Aorta (tissue), 5 donors: ENCODE data around the gene MUSK. TPM values are rescaled to one million over a fixed set of nuclear protein-coding genes. Genes with fewer than 3 reads are reported as not detected.

Experiments
- ATAC-seq: fragments of 200-7000 bp; cut with Tn5 transposase; one replicate; pipeline ENCODE4 v1.9.1; 2022; ENCODE audit warnings: moderate library complexity; ENCODE audit not compliant: low FRiP score
- DNase-seq, 2 donors: peaks; one replicate each; pipeline ENCODE4 v3.0.0-alpha.2; 2020
- H3K27ac ChIP-seq, 2 donors: one replicate each; pipeline ENCODE4 v1.5.1; 2013; ENCODE audit warnings: low read length in 2 of 2, mild to moderate bottlenecking in 2 of 2, moderate library complexity in 2 of 2, control low read depth in 1 of 2, inconsistent platforms in 1 of 2, low read depth in 1 of 2
- H3K27me3 ChIP-seq, 2 donors: one replicate each; pipeline ENCODE4 v1.6.1; 2013; ENCODE audit warnings: control low read depth in 1 of 2, low read length in 1 of 2, mild to moderate bottlenecking in 1 of 2, moderate library complexity in 1 of 2; ENCODE audit not compliant: insufficient read depth in 2 of 2, control insufficient read depth in 1 of 2
- H3K36me3 ChIP-seq, 2 donors: one replicate each; pipeline ENCODE4 v1.6.1; 2013; ENCODE audit warnings: control low read depth in 1 of 2, low read length in 1 of 2, mild to moderate bottlenecking in 1 of 2; ENCODE audit not compliant: insufficient read depth in 2 of 2, control insufficient read depth in 1 of 2
- H3K4me1 ChIP-seq, 2 donors: one replicate each; pipeline ENCODE4 v1.6.1; 2013; ENCODE audit warnings: low read length in 2 of 2, control low read depth in 1 of 2, mild to moderate bottlenecking in 1 of 2, moderate library complexity in 1 of 2; ENCODE audit not compliant: insufficient read depth in 2 of 2, control insufficient read depth in 1 of 2
- H3K4me3 ChIP-seq, 2 donors: one replicate each; pipeline ENCODE4 v1.5.1; 2013; ENCODE audit warnings: low read length in 2 of 2, control low read depth in 1 of 2, mild to moderate bottlenecking in 1 of 2
- H3K9me3 ChIP-seq: one replicate; pipeline ENCODE4 v1.6.1; 2013; ENCODE audit warnings: mild to moderate bottlenecking, low read length; ENCODE audit not compliant: control insufficient read depth
- WGBS, 2 donors: extraction: QIAGEN DNeasy Blood & Tissue Kit; methylation state at CpG; one replicate each; pipeline ENCODE4 v1.1.7; 2013; 5-methylcytosine and 5-hydroxymethylcytosine counted together
- intact Hi-C, 2 donors: fragments of 100-400 bp; cut with DNase I; formaldehyde crosslinking; loops; one replicate each; pipeline versions ENCODE4 v1.14.2 to v1.15.0; 2022
- polyA plus RNA-seq, 2 donors: library from polyadenylated mRNA; stranded (reverse); fragments of 200-250 nt; gene quantifications; one replicate each; pipeline ENCODE4 v1.2.3, GENCODE V29; 2013
- total RNA-seq, 2 donors: library from RNA; stranded (reverse); fragmentation: NEBNext Ultra II Directional; extraction: Animal tissue kit (Norgen Biotek cat#: 25700); gene quantifications; one replicate each; pipeline ENCODE4 v1.2.1, GENCODE V29; 2021
- donor health status: healthy with polysubstance abuse.
- donor health status: Bipolar disorder and iron deficiency.
- donor health status: DM: no; HTN: no; CAD: no.
- donor health status: DM: no; HTN: no; CAD: no.
- donor health status: DM: yes; HTN: yes; CAD: no.

The MUSK gene
- total and polyA plus RNA-seq, 4 donors: 0.31 to 1.7 (median 1.6) TPM; not detected in 1

GRCh38 chr9:110797611-110798010 lies 129.0 kb downstream of the MUSK start:
- Histone ChIP-seq H3K36me3 (no peaks in the 10 kb centered on the region), H3K9me3 (no peaks in the 10 kb centered on the region), H3K27ac (no peak overlapping the region), H3K27me3 (no peaks in the 10 kb centered on the region), H3K4me1 (peaks cover 0 to 6% of the 10 kb centered on the region in 2 donors), H3K4me3 (no peak overlapping the region)
- DNase-seq: no peak
- 42 to 51% methylated on average over 2 of the region's 2 CpGs for WGBS, 2 donors
- ATAC-seq: no peak
- intact Hi-C loops: no loop called here

GRCh38 chr9:110799396-110799795 lies 130.8 kb downstream of the MUSK start:
- 58 to 63% methylated on average over 2 of the region's 2 CpGs for WGBS, 2 donors
- DNase-seq: no peak
- intact Hi-C loops: no loop called here
- H3K36me3 ChIP-seq: no peaks in the 10 kb centered on the region
- no peaks in the 10 kb centered on the region for H3K9me3 ChIP-seq
- peaks cover 0 to 6% of the 10 kb centered on the region in 2 donors for H3K4me1 ChIP-seq
- H3K27ac ChIP-seq: no peak overlapping the region
- ATAC-seq: no peak
- no peaks in the 10 kb centered on the region for H3K27me3 ChIP-seq
- H3K4me3 ChIP-seq: no peak overlapping the region

- Histone ChIP-seq H3K27me3 (no peaks in the 10 kb centered on the region), H3K4me3 (no peak overlapping the region), H3K9me3 (no peaks in the 10 kb centered on the region), H3K27ac (no peak overlapping the region), H3K36me3 (no peaks in the 10 kb centered on the region), H3K4me1 (peaks cover 0 to 6% of the 10 kb centered on the region in 2 donors)
- DNase-seq: no peak
- no peak for ATAC-seq
- intact Hi-C loops: no loop called here
- 79 to 89% methylated on average over 1 of the region's 1 CpG for WGBS, 2 donors
Observed at GRCh38 chr9:110801426-110801825, 132.8 kb downstream of the MUSK start.

GRCh38 chr9:110802416-110803035 lies 133.9 kb downstream of the MUSK start:
- Histone ChIP-seq H3K4me1 (peaks cover 0 to 6% of the 10 kb centered on the region in 2 donors), H3K9me3 (no peaks in the 10 kb centered on the region), H3K27me3 (no peaks in the 10 kb centered on the region), H3K4me3 (no peak overlapping the region), H3K27ac (no peak overlapping the region), H3K36me3 (no peaks in the 10 kb centered on the region)
- DNase-seq (no peak), ATAC-seq (peak; percentile 36)
- 26 to 34% methylated on average over 6 of the region's 6 CpGs for WGBS, 2 donors
- intact Hi-C loops: no loop called here

GRCh38 chr9:110807956-110808598 lies 139.5 kb downstream of the MUSK start:
- H3K27ac ChIP-seq: no peak overlapping the region
- no peak for DNase-seq
- no peaks in the 10 kb centered on the region for H3K9me3 ChIP-seq
- intact Hi-C loops: no loop called here
- no peak overlapping the region for H3K4me3 ChIP-seq
- no peaks in the 10 kb centered on the region for H3K27me3 ChIP-seq
- WGBS, 2 donors: 87 to 90% methylated on average over 6 of the region's 6 CpGs
- H3K4me1 ChIP-seq: no peaks in the 10 kb centered on the region
- no peak for ATAC-seq
- no peaks in the 10 kb centered on the region for H3K36me3 ChIP-seq

GRCh38 chr9:110808599-110808980 lies 140.0 kb downstream of the MUSK start:
- H3K36me3 ChIP-seq: no peaks in the 10 kb centered on the region
- no peak overlapping the region for H3K4me3 ChIP-seq
- H3K27ac ChIP-seq: no peak overlapping the region
- no peak for DNase-seq
- no peaks in the 10 kb centered on the region for H3K4me1 ChIP-seq
- 95 to 96% methylated on average over 4 of the region's 4 CpGs for WGBS, 2 donors
- ATAC-seq: no peak
- intact Hi-C loops: no loop called here
- H3K9me3 ChIP-seq: no peaks in the 10 kb centered on the region
- no peaks in the 10 kb centered on the region for H3K27me3 ChIP-seq

- no peaks in the 10 kb centered on the region for H3K36me3 ChIP-seq
- no peak overlapping the region for H3K4me3 ChIP-seq
- no peak overlapping the region for H3K27ac ChIP-seq
- intact Hi-C loops: no loop called here
- ATAC-seq: no peak
- H3K4me1 ChIP-seq: no peaks in the 10 kb centered on the region
- DNase-seq: no peak
- no peaks in the 10 kb centered on the region for H3K9me3 ChIP-seq
- no peaks in the 10 kb centered on the region for H3K27me3 ChIP-seq
- WGBS, 2 donors: 88 to 91% methylated on average over 3 of the region's 3 CpGs
Observed at GRCh38 chr9:110809038-110809595, 140.5 kb downstream of the MUSK start.

GRCh38 chr9:110810262-110810976 lies 141.8 kb downstream of the MUSK start:
- no peak for DNase-seq
- 96% methylated on average over 1 of the region's 1 CpG for WGBS, 2 donors
- Histone ChIP-seq H3K4me1 (no peaks in the 10 kb centered on the region), H3K9me3 (no peaks in the 10 kb centered on the region), H3K27ac (no peak overlapping the region), H3K27me3 (no peaks in the 10 kb centered on the region), H3K36me3 (no peaks in the 10 kb centered on the region), H3K4me3 (no peak overlapping the region)
- no peak for ATAC-seq
- intact Hi-C loops: no loop called here
